ENCODE results near the gene CXCL17.

DNA sequence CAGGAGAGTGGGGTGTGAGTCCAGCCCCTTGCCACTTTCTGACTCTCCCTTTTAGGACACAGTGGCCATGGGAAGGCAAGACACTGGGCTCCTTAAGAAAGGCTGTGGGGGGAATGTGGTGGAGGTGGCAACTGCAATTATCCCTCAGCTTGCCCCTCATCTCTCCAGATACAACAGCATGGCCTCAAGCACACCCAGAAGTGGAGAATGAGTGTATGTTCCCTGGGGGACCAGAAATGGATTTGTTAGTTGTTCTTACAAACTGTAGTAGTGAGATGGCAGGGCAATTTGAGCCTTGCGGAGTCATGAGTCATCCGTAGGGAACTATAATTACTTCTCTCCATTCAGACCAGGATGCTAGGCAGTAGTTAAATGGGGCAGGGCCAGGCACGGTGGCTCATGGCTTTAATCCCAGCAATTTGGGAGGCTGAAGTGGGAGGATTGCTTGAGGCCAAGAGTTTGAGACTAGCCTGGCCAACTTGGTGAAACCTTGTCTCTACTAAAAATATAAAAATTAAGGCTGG lies 25.6 kb upstream of the CXCL17 start:
- TF ChIP-seq, protein P1, sequence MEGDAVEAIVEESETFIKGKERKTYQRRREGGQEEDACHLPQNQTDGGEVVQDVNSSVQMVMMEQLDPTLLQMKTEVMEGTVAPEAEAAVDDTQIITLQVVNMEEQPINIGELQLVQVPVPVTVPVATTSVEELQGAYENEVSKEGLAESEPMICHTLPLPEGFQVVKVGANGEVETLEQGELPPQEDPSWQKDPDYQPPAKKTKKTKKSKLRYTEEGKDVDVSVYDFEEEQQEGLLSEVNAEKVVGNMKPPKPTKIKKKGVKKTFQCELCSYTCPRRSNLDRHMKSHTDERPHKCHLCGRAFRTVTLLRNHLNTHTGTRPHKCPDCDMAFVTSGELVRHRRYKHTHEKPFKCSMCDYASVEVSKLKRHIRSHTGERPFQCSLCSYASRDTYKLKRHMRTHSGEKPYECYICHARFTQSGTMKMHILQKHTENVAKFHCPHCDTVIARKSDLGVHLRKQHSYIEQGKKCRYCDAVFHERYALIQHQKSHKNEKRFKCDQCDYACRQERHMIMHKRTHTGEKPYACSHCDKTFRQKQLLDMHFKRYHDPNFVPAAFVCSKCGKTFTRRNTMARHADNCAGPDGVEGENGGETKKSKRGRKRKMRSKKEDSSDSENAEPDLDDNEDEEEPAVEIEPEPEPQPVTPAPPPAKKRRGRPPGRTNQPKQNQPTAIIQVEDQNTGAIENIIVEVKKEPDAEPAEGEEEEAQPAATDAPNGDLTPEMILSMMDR (IDR thresholded peaks at IDR 0.05) = no peak
- TF ChIP-seq EZH2 (IDR thresholded peaks at IDR 0.05; ENCODE audit: borderline replicate concordance, insufficient read depth, low read depth, low read length, poor library complexity, severe bottlenecking) = no peak
